ENCODE results near the gene SULT1A3.
"Not testable (repeated sequence)": the region's sequence is repeated elsewhere in the genome, so short reads cannot be mapped to it uniquely, and the experiment has no call there.

DNA sequence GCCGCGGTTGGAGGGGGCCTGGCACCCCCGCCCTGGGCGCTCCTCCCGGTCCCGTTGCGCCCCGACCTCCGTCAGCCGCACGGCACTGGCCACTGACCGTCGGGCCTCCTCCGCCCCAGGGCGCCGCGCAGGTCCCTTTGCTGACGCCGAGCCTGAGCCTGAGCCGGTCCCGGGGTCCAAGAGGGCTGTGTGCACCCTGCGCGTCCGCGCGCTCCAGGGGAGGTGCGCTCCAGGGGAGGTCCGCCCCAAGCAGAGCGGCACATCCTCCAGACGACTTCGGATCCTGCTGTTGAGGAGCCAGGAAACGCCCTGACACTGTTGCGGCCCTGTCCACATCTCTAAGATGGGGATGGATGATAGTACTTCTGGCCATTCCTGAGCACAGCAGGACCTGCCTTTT, 7.2 kb downstream of the SULT1A3 start:
- TF ChIP-seq, protein P1, sequence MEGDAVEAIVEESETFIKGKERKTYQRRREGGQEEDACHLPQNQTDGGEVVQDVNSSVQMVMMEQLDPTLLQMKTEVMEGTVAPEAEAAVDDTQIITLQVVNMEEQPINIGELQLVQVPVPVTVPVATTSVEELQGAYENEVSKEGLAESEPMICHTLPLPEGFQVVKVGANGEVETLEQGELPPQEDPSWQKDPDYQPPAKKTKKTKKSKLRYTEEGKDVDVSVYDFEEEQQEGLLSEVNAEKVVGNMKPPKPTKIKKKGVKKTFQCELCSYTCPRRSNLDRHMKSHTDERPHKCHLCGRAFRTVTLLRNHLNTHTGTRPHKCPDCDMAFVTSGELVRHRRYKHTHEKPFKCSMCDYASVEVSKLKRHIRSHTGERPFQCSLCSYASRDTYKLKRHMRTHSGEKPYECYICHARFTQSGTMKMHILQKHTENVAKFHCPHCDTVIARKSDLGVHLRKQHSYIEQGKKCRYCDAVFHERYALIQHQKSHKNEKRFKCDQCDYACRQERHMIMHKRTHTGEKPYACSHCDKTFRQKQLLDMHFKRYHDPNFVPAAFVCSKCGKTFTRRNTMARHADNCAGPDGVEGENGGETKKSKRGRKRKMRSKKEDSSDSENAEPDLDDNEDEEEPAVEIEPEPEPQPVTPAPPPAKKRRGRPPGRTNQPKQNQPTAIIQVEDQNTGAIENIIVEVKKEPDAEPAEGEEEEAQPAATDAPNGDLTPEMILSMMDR (conservative IDR thresholded peaks at IDR 0.05; ENCODE audit: low read depth, low read length), result not testable (repeated sequence)
- not testable (repeated sequence) for TF ChIP-seq EZH2 (IDR thresholded peaks at IDR 0.05; ENCODE audit: borderline replicate concordance, low read depth, low read length, poor library complexity, severe bottlenecking)
